Posterior vena cava (tissue), 2 donors: ENCODE data around the gene RUSF1. TPM values are rescaled to one million over a fixed set of nuclear protein-coding genes. Genes with fewer than 3 reads are reported as not detected.
A peak's percentile ranks its signal among the peaks of the same experiment; 100 is the strongest.
"Not testable (repeated sequence)": the region's sequence is repeated elsewhere in the genome, so short reads cannot be mapped to it uniquely, and the experiment has no call there.

ENCODE experiments used
- DNase-seq: peaks from one replicate; pipeline ENCODE4 v3.0.0-alpha.2; 2020; ENCODE audit warnings: low spot score
- intact Hi-C, 2 donors: fragments of 100-400 bp; cut with DNase I; formaldehyde crosslinking; loops; one replicate each; pipeline versions ENCODE4 v1.14.1 to v1.14.2; 2022 to 2023
- total RNA-seq, 2 donors: library from RNA; stranded (reverse); fragmentation: NEBNext Ultra II Directional; extraction: Animal tissue kit (Norgen Biotek cat#: 25700); gene quantifications; one replicate each; pipeline ENCODE4 v1.2.1, GENCODE V29; 2021
- donor health status: DM: yes; HTN: yes; CAD: no.
- donor health status: DM: yes; HTN: yes; CAD: no.

RUSF1 gene
- total RNA-seq, 2 donors from 2014 or later, result 40.5 to 46.4 TPM

GRCh38 chr16:31460582-31461002 is 47.6 kb downstream of the RUSF1 start:
- peak; percentile 60 for DNase-seq
- intact Hi-C loops, result no loop called here

GRCh38 chr16:31459687-31460581 is 48.3 kb downstream of the RUSF1 start:
- peak; percentile 100 for DNase-seq
- intact Hi-C loops, result loop anchor here in 1 of 2 donors (10.0 kb wide), 1 partner anchor 475 kb away; the partner anchor contains the start of gene HSD3B7

- peak; percentile 99 for DNase-seq
- intact Hi-C loops, result loop anchor here in 1 of 2 donors (10.0 kb wide), 1 partner anchor 474 kb away; the partner anchor contains the start of gene HSD3B7
Measured at GRCh38 chr16:31458844-31459686, 49.1 kb downstream of the RUSF1 start, which contains the start of gene ARMC5. TSS of gene ARMC5 (plus strand) at chr16:31459501. CDS start at chr16:31459525, 24 bp downstream.

GRCh38 chr16:31458073-31458843 is 49.9 kb downstream of the RUSF1 start:
- intact Hi-C loops, result loop anchor here in 1 of 2 donors (10.0 kb wide), 1 partner anchor 473 kb away; the partner anchor contains the start of gene HSD3B7
- peak; percentile 90 for DNase-seq

- intact Hi-C loops, result loop anchor here in 1 of 2 donors (10.0 kb wide), 1 partner anchor 472 kb away; the partner anchor contains the start of gene HSD3B7
- peak; percentile 45 for DNase-seq
Measured at GRCh38 chr16:31456988-31457360, 51.2 kb downstream of the RUSF1 start.

GRCh38 chr16:31455601-31456314 is 52.4 kb downstream of the RUSF1 start:
- DNase-seq, result peak; percentile 75
- intact Hi-C loops, result loop anchor here in 1 of 2 donors (10.0 kb wide), 1 partner anchor 471 kb away; the partner anchor contains the start of gene HSD3B7

GRCh38 chr16:31453255-31454204 is 54.7 kb downstream of the RUSF1 start:
- DNase-seq, result peak; percentile 82
- intact Hi-C loops, result loop anchor here in 1 of 2 donors (10.0 kb wide), 1 partner anchor 469 kb away; the partner anchor contains the start of gene HSD3B7

GRCh38 chr16:31452631-31453106 is 55.5 kb downstream of the RUSF1 start:
- intact Hi-C loops, result loop anchor here in 1 of 2 donors (10.0 kb wide), 1 partner anchor 468 kb away; the partner anchor contains the start of gene HSD3B7
- DNase-seq, result peak; percentile 37

- DNase-seq, result peak; percentile 84
- intact Hi-C loops, result loop anchor here in 1 of 2 donors (10.0 kb wide), 1 partner anchor 467 kb away; the partner anchor contains the start of gene HSD3B7
Measured at GRCh38 chr16:31451681-31452351, 56.4 kb downstream of the RUSF1 start.

- DNase-seq, result no peak
- intact Hi-C loops, result loop anchor here in 1 of 2 donors (10.0 kb wide), 1 partner anchor 466 kb away; the partner anchor contains the start of gene HSD3B7
Measured at GRCh38 chr16:31451201-31451600, 57.0 kb downstream of the RUSF1 start.

GRCh38 chr16:31445931-31446330 is 62.3 kb downstream of the RUSF1 start:
- not testable (repeated sequence) for DNase-seq
- intact Hi-C loops, result loop anchor here (10.0 kb wide), 2 partner anchors 261 to 271 kb away; partner anchors contain the start of gene FUS (in 1 of the 2)

GRCh38 chr16:31441956-31442355 is 66.2 kb downstream of the RUSF1 start:
- intact Hi-C loops, result loop anchor here (10.0 kb wide), 2 partner anchors 257 to 267 kb away; partner anchors contain the start of gene FUS (in 1 of the 2)
- DNase-seq, result no peak

- intact Hi-C loops, result loop anchor here (10.0 kb wide), 2 partner anchors 256 to 266 kb away; partner anchors contain the start of gene FUS (in 1 of the 2)
- no peak for DNase-seq
Measured at GRCh38 chr16:31440516-31441184, 67.5 kb downstream of the RUSF1 start.

- intact Hi-C loops, result no loop called here
- peak; percentile 16 for DNase-seq
Measured at GRCh38 chr16:31439519-31439918, 68.7 kb downstream of the RUSF1 start.
